NCI-H1436 (cell line): ENCODE data around the gene PYGM.

Experiments used
- DNase-seq: peaks from one replicate; lab custom pipeline; 2025; lab: John Stamatoyannopoulos, UW

The PYGM gene

GRCh38 chr11:64791781-64792291 is 32.1 kb upstream of the PYGM start:
- DNase-seq, result no peak

- no peak for DNase-seq
Observed at GRCh38 chr11:64790205-64791095, 30.7 kb upstream of the PYGM start.

- no peak for DNase-seq
Observed at GRCh38 chr11:64789331-64790204, 29.8 kb upstream of the PYGM start.

- DNase-seq, result no peak
Observed at GRCh38 chr11:64788321-64789215, 28.8 kb upstream of the PYGM start.

GRCh38 chr11:64787526-64788320 is 27.9 kb upstream of the PYGM start:
- no peak for DNase-seq

- no peak for DNase-seq
Observed at GRCh38 chr11:64786308-64786707, 26.5 kb upstream of the PYGM start.

GRCh38 chr11:64784813-64785581 is 25.2 kb upstream of the PYGM start:
- no peak for DNase-seq

GRCh38 chr11:64778473-64779298 is 18.9 kb upstream of the PYGM start, which contains the start of gene SF1:
TSS of gene SF1 (minus strand) at chr11:64778542. CDS start at chr11:64778392, 150 bp downstream.
- DNase-seq, result peak; percentile 100

- DNase-seq, result no peak
Observed at GRCh38 chr11:64778223-64778472, 18.4 kb upstream of the PYGM start.

GRCh38 chr11:64777449-64778222 is 17.9 kb upstream of the PYGM start:
- DNase-seq, result peak; percentile 76

- DNase-seq, result no peak
Observed at GRCh38 chr11:64776875-64777274, 17.1 kb upstream of the PYGM start.

GRCh38 chr11:64776425-64776824 is 16.7 kb upstream of the PYGM start:
- no peak for DNase-seq

GRCh38 chr11:64774144-64774543 is 14.4 kb upstream of the PYGM start:
- no peak for DNase-seq

GRCh38 chr11:64772303-64773018 is 12.7 kb upstream of the PYGM start:
- no peak for DNase-seq

- no peak for DNase-seq
Observed at GRCh38 chr11:64771861-64772260, 12.1 kb upstream of the PYGM start.

- no peak for DNase-seq
Observed at GRCh38 chr11:64770120-64770519, 10.3 kb upstream of the PYGM start.

GRCh38 chr11:64769283-64769682 is 9.5 kb upstream of the PYGM start:
- DNase-seq, result no peak

- DNase-seq, result no peak
Observed at GRCh38 chr11:64768300-64768694, 8.5 kb upstream of the PYGM start.
